DMS114 treated with DMSO at 0.1 percent for 48 hours (cell line): Measurements from ENCODE around the gene DPYD.

Experiments used
- DNase-seq: peaks from one replicate; lab custom pipeline; 2025; ENCODE audit not compliant: unreplicated experiment; lab: John Stamatoyannopoulos, UW

DPYD gene

DNA sequence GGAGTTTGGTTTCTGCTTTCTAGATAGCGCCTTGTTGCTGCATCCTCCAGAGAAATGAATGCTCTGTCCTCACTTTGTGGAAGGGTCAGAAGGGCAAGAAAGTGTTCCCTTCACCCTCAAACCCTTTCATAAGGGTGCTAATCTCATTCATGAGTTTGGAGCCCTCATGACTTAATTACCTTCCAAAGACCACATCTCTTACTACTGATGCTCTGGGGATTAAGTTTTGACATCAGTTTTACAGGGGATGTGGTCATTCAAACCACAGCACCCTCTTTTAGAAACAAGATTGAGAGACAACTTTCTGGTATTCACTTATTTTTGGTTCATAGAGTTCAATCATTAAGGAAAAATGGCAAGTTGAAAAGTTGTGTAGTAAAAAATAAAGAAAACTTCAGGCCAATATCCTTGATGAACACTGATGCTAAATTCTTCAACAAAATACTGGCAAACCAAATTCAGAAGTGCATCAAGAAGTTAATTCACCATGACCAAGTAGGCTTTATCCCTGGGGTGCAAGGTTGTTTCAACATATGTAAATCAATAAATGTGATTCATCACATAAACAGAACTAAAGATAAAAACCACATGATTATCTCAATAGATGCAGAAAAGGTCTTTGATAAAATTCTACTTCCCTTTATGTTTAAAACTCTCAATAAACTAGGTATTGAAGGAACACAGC lies 757.1 kb downstream of the DPYD start:
- DNase-seq = no peak

DNA sequence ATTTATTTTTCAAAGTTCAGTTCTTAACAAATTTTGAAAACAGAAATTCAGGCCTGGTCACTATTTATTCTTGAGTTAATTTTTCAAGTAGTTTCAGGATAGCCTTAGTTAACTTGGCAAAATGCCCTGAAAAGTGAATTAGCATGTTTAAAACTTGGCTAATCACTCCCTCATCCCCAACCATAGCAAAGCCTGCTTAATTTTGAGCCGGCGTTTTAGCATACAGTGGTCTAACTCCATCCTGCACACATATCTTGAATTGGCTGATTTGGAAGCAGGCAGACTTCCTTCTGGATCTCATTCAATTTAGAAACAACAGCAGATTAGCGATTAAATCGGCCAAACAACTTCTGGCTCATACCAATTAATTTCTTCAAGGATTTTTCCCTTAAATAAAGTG lies 760.0 kb downstream of the DPYD start:
- DNase-seq = no peak

DNA sequence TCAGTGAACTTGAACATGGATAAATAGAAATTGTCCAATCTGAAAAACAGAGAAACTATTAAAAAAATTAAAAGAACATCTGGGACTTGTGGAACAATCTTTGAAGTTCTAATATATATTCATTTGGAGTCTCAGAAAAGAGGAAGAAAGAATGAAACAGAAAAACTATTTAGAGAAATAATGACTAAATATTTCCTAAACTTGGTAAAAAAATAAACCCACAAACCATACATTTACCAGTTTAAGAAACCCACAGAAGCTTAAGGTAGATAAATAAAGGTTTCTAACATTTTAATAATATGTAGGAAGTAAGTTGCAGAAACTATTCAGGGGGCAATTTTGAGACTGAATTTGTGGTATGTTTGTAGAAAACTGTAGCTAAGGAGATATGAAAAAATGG lies 761.5 kb downstream of the DPYD start:
- DNase-seq = no peak

DNA sequence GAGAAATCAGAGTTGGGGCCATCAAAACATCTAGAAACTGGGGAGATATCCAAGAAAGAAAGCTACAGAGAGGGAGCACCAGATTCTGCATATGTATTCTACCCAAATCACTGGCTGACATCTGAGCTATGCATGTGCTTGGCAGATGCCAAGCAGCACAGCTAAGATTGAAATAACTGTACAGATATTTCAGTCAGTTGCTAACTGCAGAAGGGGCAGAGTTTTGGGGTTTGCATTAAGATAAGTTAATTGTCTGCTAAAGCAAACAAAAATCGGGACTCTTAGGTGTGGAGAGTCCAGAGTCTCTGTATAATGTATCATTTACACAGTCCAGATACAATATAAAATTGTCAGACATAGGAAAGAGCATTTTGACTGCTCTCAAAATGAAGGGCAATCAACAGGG lies 762.1 kb downstream of the DPYD start:
- DNase-seq = no peak

DNA sequence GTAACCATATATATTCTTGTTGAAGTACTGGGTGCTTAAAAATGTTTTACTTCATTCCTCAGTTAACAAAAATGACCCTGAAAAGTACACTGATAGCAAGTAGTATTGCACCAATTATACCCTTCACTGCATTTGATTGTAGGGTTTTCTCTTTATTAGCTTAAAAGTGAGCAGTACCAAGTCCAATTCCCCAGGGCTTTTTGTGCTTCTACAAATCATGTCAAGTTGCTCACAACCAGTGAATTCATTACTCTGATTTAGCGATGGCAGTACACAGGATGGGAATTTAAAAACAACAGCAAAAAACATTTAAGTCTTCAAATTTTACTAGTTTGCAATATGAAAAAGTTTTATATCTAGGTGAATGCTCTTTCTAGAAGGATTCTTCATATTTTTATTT lies 762.8 kb downstream of the DPYD start:
- DNase-seq = no peak

DNA sequence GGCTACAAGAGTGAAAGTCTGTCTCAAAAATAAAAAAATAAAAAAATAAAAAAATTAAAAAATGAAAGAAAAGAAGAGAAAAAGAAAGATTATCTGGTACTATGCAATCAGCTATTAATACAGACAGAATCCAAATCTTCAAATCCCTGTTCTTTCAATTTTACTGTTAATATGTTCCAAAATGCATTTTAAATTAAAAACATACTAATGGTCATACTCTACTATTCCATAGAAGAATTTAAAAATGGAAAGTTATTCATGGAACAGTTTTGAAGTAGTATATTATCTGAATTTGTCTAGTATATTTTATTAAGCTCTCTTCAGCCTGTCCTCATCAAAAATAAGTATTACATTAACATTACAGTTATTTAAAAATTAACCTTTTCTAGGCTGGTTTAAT lies 769.2 kb downstream of the DPYD start:
- DNase-seq = no peak

DNA sequence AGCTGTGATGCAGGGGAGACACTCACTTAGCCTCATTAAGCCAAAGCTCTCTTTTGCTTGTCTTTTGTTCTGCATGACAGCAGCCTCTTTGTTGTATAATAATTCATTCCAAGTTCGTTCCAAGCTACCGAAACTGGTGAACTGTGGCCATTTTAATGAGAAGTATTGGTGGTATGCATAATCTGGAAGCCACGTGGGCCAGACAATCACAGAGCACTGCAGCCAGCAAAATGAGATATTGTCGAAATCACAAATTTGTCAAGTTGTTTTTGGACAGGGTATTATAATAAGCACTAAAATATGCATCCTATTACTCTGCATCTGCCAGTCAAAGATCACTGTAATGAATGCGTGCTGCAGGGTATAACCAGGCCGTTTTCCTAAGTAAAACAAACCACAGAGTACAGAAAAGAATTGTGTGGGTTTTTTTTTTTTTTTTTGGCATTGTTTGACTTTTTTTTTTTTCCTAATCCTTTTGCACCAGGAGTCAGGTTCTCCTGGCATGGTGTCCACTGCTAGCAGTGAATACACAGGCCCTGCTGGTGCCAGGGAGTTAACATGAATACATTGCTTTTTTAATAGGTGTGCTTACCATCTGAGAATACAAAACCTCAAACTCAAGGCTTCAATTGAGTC lies 775.4 kb downstream of the DPYD start:
- no peak for DNase-seq

DNA sequence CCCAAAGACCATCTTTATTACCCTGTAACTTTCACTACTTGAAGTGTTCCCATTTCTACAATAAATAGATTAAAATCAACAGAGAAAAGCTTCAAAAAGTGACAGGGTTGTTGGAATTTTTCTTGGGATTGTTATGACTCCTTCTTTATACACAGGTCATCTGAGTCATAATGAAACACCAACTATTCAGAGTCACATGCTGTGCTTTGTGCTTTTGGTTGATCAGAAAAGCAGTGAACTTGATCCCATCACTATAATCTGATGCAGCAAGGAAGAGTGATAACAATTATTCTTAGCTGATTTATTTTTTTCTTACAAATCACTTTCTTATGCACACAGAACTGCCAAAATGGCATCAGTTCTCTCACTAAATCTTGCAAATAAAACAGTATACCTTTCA lies 776.3 kb downstream of the DPYD start:
- no peak for DNase-seq

DNA sequence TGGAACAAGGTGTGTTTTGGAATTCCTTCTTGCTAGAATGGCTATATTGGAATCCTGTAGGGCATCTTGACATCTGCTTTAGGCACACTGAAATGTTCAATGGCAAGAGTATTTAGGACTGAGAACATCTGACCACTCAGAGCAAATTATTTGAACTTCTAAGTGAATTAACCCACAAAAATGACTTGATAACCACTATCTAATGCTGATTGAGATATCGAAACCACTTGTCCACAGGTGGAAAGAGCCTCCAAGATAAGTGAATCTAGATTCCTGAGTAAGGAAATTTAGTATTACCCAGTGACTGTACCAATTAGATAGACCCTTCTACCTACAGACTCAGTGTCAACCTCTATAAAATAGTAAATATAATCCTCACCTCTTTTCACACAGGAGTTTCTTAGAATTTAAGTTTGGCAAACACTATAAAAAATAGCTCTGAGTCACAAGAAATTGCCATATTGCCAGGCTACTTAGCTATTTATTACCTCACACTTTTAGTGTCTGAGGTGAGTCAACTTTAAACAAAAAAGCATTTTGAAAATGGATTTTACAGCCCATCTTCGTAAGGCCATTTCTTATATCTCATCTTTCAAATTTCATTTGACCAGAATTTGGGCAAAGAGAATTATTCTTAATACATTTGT lies 777.5 kb downstream of the DPYD start:
- DNase-seq = no peak

DNA sequence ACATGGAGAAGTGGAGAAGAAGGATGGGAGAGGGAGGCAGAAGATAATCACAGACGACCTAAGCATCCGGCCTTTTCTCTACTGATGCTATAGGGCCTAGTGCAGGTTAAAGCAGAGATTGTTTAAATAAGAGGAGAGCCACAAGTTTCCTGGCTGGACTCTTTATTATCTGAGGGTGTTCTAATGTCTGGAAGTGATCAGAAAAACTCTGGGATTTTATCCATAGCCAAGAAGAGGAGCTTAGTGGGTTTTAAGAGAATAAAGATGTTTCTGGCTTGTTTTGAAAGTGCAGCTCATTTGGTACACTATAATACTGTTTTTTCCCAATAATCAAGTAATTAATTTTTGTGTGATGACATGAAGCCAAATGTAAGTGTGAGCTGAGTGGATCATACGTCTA lies 780.2 kb downstream of the DPYD start:
- no peak for DNase-seq

DNA sequence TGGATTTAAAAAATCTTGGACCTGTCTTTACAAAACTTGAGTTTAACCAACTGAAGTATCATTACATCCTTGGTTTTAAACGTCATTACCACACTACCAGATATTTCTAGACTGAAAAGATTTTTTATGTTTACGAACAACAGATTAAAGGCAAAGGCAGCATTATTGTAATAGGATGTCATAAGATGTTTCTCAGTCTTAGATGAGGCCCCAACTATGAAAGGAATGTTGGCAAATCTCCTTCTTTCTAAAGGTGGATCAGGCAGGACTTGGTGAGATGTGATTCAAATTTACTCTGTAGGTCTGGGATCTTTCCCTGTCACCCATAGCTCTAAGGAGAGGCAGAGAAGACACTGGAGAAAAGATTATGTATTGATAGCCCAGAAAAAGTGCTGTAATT lies 781.3 kb downstream of the DPYD start:
- DNase-seq = no peak

DNA sequence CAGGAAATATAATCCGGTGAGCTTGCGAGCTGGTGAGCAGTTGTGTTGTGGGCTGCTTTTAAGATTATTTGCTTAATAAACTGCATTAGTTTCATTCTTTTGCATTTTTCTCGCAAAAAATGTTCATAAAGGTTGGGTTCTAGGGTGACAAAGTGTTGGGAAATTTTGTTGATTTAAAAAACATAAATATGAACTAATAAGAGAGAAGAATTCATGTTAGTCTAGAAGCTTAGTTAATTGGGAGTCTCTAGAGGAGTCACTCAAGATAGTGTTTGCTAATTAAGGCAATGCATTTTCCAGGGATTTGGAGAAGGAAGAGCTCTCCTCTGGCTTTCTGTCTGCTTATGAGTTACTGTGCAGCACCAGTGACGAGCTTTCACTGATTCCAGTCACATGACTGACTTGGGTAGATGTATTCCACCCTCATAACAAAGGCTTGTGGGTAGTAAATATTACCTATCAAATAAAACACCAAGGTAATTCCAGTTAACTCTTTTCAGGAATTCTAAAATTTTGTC lies 782.3 kb downstream of the DPYD start:
- no peak for DNase-seq

DNA sequence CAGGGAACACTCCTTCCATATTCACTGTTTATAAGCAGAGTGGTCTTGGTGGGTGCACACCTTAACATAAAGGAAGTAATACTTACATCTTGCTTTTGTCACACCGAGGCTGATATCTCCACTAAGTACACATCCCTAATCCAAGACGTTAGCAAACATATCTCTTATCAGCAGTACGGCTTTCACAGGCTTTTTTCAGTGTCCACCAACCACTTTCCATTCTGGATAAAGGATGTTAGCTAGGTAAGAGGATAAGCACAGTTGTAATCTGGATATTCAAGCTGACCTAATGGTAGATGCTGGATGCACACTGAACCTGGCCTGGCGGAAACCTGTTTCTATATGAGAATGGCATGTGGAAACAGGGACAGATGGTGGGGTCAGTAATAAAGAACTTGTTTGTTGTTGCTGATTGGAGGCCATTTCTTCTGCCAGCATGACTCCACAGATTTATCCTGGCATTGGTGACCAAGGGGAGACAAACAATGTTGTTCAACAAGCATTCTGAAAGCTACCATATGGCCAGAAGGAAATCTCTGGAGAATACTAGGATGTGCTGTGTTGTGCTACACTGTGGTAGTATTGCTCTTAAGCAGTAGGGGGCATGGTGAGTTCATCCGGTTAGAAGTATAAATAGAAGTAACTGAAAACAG lies 782.8 kb downstream of the DPYD start:
- peak; percentile 12 for DNase-seq

DNA sequence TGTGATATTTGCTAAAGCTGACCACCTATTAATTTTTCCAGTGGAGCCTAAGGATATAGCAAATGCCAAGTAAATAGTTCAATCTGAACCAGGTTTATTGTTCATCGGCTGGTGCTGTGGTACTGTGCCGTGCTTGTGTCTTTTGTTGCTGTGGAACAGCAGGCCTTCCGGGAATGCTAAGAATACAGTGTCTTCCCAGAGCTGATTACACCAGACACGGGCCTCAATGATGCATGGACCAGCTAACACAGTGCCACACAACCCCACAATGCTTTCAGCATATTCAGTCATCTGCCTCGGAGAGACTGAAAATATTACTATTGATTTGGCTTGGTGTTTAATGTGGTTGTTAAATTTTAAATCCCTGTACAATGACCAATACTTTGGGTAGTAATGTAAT lies 783.8 kb downstream of the DPYD start:
- DNase-seq = no peak

DNA sequence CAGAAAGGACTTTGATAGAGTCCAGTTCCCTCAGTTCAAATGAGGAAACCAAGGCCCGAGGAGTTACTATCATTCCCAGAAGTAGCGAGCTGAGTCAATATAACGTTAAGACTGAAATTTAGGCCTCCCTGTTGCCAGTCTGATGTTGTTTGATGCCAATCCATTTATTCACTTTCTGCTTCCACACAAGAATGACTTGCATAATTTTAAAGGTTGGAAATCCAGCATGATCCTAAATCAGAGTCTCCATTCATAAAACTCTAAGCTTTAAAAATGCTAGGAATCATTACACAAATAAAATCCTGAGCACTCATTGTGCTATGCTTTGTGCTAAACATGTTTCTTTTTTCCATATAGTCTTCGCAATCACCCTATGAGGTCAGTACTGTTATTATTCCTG lies 784.9 kb downstream of the DPYD start:
- no peak for DNase-seq

DNA sequence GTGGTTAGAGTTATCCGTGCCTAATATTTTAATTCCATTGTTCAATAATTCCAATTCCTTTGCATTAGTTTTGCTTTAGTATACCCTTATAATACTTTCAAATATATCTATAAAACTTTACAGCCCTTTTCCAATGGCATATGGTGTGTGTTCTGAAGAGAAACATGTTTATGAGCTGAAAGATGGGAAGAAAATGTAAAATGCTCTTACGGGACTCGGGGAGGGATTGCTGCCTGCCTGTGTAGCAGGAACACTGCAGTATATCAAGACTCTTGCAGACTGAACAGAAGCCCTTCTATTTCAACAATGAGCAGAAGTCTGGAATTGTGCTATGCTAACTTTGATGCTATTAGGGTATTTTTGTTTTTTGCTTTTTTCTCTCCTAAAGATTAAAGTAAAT lies 792.4 kb downstream of the DPYD start:
- no peak for DNase-seq

DNA sequence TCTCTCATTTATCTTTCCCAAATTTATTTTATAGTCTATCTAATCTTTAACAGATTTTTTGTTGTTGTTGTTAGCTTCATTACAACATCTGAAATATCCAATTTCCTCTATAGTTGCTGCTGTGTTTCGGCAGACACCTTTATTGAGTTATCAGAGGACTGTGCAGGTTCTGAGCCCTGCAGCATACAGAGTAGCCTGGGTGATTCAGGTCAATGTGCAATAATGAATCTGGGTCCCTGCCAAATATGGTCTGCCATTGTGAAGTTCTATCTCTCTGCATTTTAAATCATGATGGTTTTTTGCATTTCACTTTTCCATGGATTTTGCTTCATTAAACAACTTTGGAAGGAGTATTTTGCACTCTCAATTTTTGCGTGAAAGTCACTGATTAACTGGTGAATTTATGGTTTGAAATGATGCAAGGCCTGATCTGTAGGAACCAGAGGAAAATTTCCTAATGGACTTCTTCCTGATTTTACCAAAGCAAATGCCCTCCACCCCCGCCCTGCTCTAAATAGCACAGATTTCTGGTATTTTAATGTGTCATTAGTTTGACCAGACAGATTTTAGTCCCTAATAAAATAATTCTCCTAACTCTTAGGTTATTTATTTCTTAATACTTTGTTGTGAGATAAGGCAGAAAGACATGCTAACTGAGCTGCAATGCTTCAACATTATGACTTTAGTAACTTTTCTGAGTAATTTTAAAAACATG lies 797.0 kb downstream of the DPYD start:
- DNase-seq = no peak

DNA sequence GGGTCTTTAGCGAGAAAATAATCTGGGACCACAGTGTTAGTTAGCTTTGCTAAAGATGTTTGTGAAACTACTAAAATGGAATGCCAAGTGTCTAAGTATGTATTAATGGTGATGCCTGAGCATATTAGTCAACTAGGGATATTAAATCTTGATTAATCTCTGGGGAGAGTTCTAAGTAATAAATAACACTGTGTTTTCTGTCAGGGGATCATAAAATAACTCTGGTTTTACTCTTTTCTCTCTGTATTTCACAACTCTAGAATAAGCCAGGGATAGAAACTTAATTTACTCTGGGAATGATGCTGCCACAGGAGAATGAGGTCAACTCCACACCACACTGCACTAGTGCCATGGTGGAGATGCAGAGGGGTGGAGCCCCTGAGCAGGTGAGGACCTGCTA lies 800.0 kb downstream of the DPYD start:
- no peak for DNase-seq

DNA sequence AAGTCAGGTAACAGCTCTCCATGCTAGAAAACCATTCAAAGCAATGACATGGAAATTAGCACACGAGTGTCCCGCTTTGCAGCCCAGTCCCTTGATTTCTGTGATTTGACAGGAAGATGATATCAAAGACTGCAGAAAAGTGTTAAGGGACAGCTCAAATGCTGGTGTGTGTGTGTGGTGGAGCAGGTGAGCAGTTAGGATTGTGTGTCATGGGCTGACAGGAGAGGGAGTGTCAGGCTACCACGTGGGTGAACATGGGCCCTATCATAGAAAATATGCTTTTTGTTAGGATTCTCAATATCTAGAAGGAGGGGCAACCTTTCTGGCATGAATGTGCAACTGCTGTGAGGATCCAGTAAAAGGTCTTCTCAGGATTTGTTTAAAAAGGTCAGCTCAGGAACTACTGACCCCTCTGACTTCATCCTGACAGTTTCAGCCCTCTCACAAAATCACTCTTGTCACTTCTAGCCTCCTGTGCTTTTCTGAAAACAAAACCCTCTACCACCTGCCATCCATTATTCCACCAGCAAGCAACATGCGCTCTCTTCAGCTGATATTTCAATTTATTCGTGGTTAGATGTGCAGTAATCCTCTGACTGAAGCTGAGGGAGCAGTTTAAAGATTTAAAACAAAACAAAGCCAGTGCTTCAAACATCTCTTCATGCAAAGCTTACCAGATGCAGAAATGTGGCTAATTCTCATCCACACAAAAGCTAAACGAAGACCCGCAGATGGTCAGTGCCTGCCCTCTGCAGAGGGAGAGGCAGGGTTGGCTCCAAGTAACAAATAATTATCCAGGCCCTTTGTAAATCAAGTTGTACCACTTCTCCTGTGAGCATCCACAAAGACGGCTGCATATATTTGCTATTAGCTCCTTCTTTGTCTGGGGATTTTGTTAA lies 801.3 kb downstream of the DPYD start:
- DNase-seq = no peak

DNA sequence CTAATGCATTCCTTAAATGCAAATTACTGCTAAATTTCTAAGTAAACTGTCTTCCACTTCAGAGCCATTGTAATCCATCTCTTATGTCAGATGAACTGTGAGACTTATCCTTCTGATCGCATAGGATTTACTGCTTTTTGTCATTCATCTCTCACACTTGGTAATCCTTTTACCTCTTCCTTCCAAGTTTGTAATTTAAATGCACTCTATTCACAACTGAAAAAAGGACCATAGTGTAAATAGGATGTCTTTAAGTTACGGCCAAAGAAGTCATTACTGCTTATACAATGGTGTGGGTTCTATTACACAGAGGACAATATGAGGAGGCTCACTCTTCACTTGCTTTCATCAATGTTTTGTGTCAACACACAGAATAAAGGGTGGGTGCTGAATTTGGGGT lies 806.0 kb downstream of the DPYD start:
- DNase-seq = no peak
